ENCODE data around the gene WDR64. TPM values are rescaled to one million over a fixed set of nuclear protein-coding genes. Genes with fewer than 3 reads are reported as not detected.
"Not testable (repeated sequence)": the region's sequence is repeated elsewhere in the genome, so short reads cannot be mapped to it uniquely, and the experiment has no call there.

The WDR64 gene
- total RNA-seq, 1 experiment from 2014 or later: not detected

GRCh38 chr1:241658081-241658793 is 6.2 kb downstream of the WDR64 start:
- Histone ChIP-seq H3K27me3 (ENCODE audit: control insufficient read depth, insufficient read depth, low read length) (no peaks in the 10 kb centered on the region), H3K36me3 (replicated peaks; ENCODE audit: control insufficient read depth, insufficient read depth, low read length) (no peaks in the 10 kb centered on the region), H3K4me3 (ENCODE audit: insufficient read depth, low read depth, low read length) (no peak overlapping the region)
- no peak for DNase-seq

- not testable (repeated sequence) for H3K27me3 ChIP-seq (ENCODE audit: control insufficient read depth, insufficient read depth, low read length); H3K36me3 ChIP-seq (replicated peaks; ENCODE audit: control insufficient read depth, insufficient read depth, low read length); H3K4me3 ChIP-seq (ENCODE audit: insufficient read depth, low read depth, low read length); DNase-seq
Measured at GRCh38 chr1:241659016-241659415, 6.9 kb downstream of the WDR64 start.

- H3K27me3 ChIP-seq (ENCODE audit: control insufficient read depth, insufficient read depth, low read length): no peaks in the 10 kb centered on the region
- no peak overlapping the region for H3K4me3 ChIP-seq (ENCODE audit: insufficient read depth, low read depth, low read length)
- no peak for DNase-seq
- no peaks in the 10 kb centered on the region for H3K36me3 ChIP-seq (replicated peaks; ENCODE audit: control insufficient read depth, insufficient read depth, low read length)
Measured at GRCh38 chr1:241660424-241660972, 8.4 kb downstream of the WDR64 start.

- no peak overlapping the region for H3K4me3 ChIP-seq (ENCODE audit: insufficient read depth, low read depth, low read length)
- H3K27me3 ChIP-seq (ENCODE audit: control insufficient read depth, insufficient read depth, low read length): no peaks in the 10 kb centered on the region
- DNase-seq: no peak
- no peaks in the 10 kb centered on the region for H3K36me3 ChIP-seq (replicated peaks; ENCODE audit: control insufficient read depth, insufficient read depth, low read length)
Measured at GRCh38 chr1:241666419-241666818, 14.3 kb downstream of the WDR64 start.

- H3K36me3 ChIP-seq (replicated peaks; ENCODE audit: control insufficient read depth, insufficient read depth, low read length): no peaks in the 10 kb centered on the region
- no peaks in the 10 kb centered on the region for H3K27me3 ChIP-seq (ENCODE audit: control insufficient read depth, insufficient read depth, low read length)
- DNase-seq: no peak
- no peak overlapping the region for H3K4me3 ChIP-seq (ENCODE audit: insufficient read depth, low read depth, low read length)
Measured at GRCh38 chr1:241672301-241672700, 20.2 kb downstream of the WDR64 start.

GRCh38 chr1:241674805-241675384 is 22.8 kb downstream of the WDR64 start:
- Histone ChIP-seq H3K36me3 (replicated peaks; ENCODE audit: control insufficient read depth, insufficient read depth, low read length) (no peaks in the 10 kb centered on the region), H3K4me3 (ENCODE audit: insufficient read depth, low read depth, low read length) (no peak overlapping the region), H3K27me3 (ENCODE audit: control insufficient read depth, insufficient read depth, low read length) (no peaks in the 10 kb centered on the region)
- no peak for DNase-seq

- Histone ChIP-seq H3K36me3 (replicated peaks; ENCODE audit: control insufficient read depth, insufficient read depth, low read length) (no peaks in the 10 kb centered on the region), H3K27me3 (ENCODE audit: control insufficient read depth, insufficient read depth, low read length) (no peaks in the 10 kb centered on the region), H3K4me3 (ENCODE audit: insufficient read depth, low read depth, low read length) (no peak overlapping the region)
- DNase-seq: peak; percentile 14
Measured at GRCh38 chr1:241675983-241676382, 23.9 kb downstream of the WDR64 start.

- Histone ChIP-seq H3K4me3 (ENCODE audit: insufficient read depth, low read depth, low read length) (no peak overlapping the region), H3K36me3 (replicated peaks; ENCODE audit: control insufficient read depth, insufficient read depth, low read length) (no peaks in the 10 kb centered on the region), H3K27me3 (ENCODE audit: control insufficient read depth, insufficient read depth, low read length) (no peaks in the 10 kb centered on the region)
- DNase-seq: no peak
Measured at GRCh38 chr1:241677201-241677600, 25.1 kb downstream of the WDR64 start.

GRCh38 chr1:241678536-241678935 is 26.5 kb downstream of the WDR64 start:
- H3K4me3 ChIP-seq (ENCODE audit: insufficient read depth, low read depth, low read length): no peak overlapping the region
- H3K36me3 ChIP-seq (replicated peaks; ENCODE audit: control insufficient read depth, insufficient read depth, low read length): no peaks in the 10 kb centered on the region
- H3K27me3 ChIP-seq (ENCODE audit: control insufficient read depth, insufficient read depth, low read length): no peaks in the 10 kb centered on the region
- no peak for DNase-seq

GRCh38 chr1:241679404-241679803 is 27.3 kb downstream of the WDR64 start:
- no peak for DNase-seq
- H3K27me3 ChIP-seq (ENCODE audit: control insufficient read depth, insufficient read depth, low read length): no peaks in the 10 kb centered on the region
- H3K4me3 ChIP-seq (ENCODE audit: insufficient read depth, low read depth, low read length): no peak overlapping the region
- H3K36me3 ChIP-seq (replicated peaks; ENCODE audit: control insufficient read depth, insufficient read depth, low read length): no peaks in the 10 kb centered on the region

- no peaks in the 10 kb centered on the region for H3K27me3 ChIP-seq (ENCODE audit: control insufficient read depth, insufficient read depth, low read length)
- DNase-seq: no peak
- H3K4me3 ChIP-seq (ENCODE audit: insufficient read depth, low read depth, low read length): no peak overlapping the region
- no peaks in the 10 kb centered on the region for H3K36me3 ChIP-seq (replicated peaks; ENCODE audit: control insufficient read depth, insufficient read depth, low read length)
Measured at GRCh38 chr1:241679961-241680360, 27.9 kb downstream of the WDR64 start.

GRCh38 chr1:241681861-241682448 is 29.9 kb downstream of the WDR64 start:
- H3K27me3 ChIP-seq (ENCODE audit: control insufficient read depth, insufficient read depth, low read length): not testable (repeated sequence)

GRCh38 chr1:241682921-241683320 is 30.8 kb downstream of the WDR64 start:
- no peak for DNase-seq

More at GRCh38 chr1:241681861-241682448, 29.9 kb downstream of the WDR64 start:
- DNase-seq; H3K4me3 ChIP-seq (ENCODE audit: insufficient read depth, low read depth, low read length); H3K36me3 ChIP-seq (replicated peaks; ENCODE audit: control insufficient read depth, insufficient read depth, low read length): not testable (repeated sequence)

GRCh38 chr1:241684108-241684507 is 32.0 kb downstream of the WDR64 start:
- H3K36me3 ChIP-seq (replicated peaks; ENCODE audit: control insufficient read depth, insufficient read depth, low read length): no peaks in the 10 kb centered on the region
- DNase-seq: no peak
- H3K4me3 ChIP-seq (ENCODE audit: insufficient read depth, low read depth, low read length): no peak overlapping the region
- no peaks in the 10 kb centered on the region for H3K27me3 ChIP-seq (ENCODE audit: control insufficient read depth, insufficient read depth, low read length)

More at GRCh38 chr1:241682921-241683320, 30.8 kb downstream of the WDR64 start:
- Histone ChIP-seq H3K27me3 (ENCODE audit: control insufficient read depth, insufficient read depth, low read length) (no peaks in the 10 kb centered on the region), H3K4me3 (ENCODE audit: insufficient read depth, low read depth, low read length) (no peak overlapping the region), H3K36me3 (replicated peaks; ENCODE audit: control insufficient read depth, insufficient read depth, low read length) (no peaks in the 10 kb centered on the region)

- H3K27me3 ChIP-seq (ENCODE audit: control insufficient read depth, insufficient read depth, low read length): no peaks in the 10 kb centered on the region
- DNase-seq: no peak
- H3K4me3 ChIP-seq (ENCODE audit: insufficient read depth, low read depth, low read length): no peak overlapping the region
- H3K36me3 ChIP-seq (replicated peaks; ENCODE audit: control insufficient read depth, insufficient read depth, low read length): no peaks in the 10 kb centered on the region
Measured at GRCh38 chr1:241688940-241689368, 36.9 kb downstream of the WDR64 start.

Measured in H7 (cell line).